Hepatocyte (in vitro differentiated cells): ENCODE data around the gene CRIP2.

Experiments used
- EZH2 ChIP-seq: fragments of 200-600 bp; sonication (generic); IDR thresholded peaks from 2 replicates; pipeline ENCODE4 v1.6.1; 2016; ENCODE audit warnings: antibody characterized with exemption, mild to moderate bottlenecking, borderline replicate concordance
- EZH2phosphoT487 ChIP-seq: fragments of 200-600 bp; sonication (generic); IDR thresholded peaks from one replicate; pipeline ENCODE4 v1.6.1; 2018; ENCODE audit warnings: antibody characterized with exemption, mild to moderate bottlenecking, low read depth, moderate library complexity; ENCODE audit not compliant: unreplicated experiment, severe bottlenecking
- TF ChIP-seq, protein P1 (sequence below): fragments of 200-600 bp; sonication (generic); IDR thresholded peaks from 2 replicates; pipeline ENCODE4 v1.5.1; 2016; ENCODE audit warnings: antibody characterized with exemption, mild to moderate bottlenecking; ENCODE audit not compliant: poor library complexity

DNA sequence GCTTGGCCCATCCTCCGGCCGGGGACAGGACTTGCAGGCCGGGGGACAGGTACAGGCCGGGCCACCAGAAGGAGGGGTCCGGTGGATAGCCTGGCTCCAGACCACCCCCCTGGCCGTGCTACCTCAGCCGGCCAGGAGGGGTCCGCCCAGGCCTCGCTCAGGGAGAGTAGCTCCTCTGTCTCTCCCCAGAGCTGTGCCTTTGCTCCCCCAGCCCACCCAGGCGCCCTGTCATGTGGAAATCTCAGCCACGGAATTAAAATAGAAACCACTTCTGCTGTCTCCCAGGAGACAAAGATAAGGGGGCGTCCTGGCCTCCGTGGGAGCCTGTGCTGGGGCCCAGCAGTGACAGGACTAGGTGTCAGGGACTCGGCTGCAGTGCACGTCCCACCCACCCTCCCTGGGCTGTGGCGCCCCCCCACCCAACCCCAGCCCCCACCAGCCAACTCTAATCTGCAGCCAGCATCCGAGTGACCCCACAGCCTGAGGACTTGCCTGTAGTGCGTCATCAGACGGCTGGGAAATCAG lies 3.3 kb upstream of the CRIP2 start:
- TF ChIP-seq, protein P1, sequence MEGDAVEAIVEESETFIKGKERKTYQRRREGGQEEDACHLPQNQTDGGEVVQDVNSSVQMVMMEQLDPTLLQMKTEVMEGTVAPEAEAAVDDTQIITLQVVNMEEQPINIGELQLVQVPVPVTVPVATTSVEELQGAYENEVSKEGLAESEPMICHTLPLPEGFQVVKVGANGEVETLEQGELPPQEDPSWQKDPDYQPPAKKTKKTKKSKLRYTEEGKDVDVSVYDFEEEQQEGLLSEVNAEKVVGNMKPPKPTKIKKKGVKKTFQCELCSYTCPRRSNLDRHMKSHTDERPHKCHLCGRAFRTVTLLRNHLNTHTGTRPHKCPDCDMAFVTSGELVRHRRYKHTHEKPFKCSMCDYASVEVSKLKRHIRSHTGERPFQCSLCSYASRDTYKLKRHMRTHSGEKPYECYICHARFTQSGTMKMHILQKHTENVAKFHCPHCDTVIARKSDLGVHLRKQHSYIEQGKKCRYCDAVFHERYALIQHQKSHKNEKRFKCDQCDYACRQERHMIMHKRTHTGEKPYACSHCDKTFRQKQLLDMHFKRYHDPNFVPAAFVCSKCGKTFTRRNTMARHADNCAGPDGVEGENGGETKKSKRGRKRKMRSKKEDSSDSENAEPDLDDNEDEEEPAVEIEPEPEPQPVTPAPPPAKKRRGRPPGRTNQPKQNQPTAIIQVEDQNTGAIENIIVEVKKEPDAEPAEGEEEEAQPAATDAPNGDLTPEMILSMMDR = peak; percentile 19
- TF ChIP-seq EZH2 (no peak), EZH2phosphoT487 (no peak)
